ENCODE data around the gene CD55.
A peak's percentile ranks its signal among the peaks of the same experiment; 100 is the strongest.

Gene CD55

DNA sequence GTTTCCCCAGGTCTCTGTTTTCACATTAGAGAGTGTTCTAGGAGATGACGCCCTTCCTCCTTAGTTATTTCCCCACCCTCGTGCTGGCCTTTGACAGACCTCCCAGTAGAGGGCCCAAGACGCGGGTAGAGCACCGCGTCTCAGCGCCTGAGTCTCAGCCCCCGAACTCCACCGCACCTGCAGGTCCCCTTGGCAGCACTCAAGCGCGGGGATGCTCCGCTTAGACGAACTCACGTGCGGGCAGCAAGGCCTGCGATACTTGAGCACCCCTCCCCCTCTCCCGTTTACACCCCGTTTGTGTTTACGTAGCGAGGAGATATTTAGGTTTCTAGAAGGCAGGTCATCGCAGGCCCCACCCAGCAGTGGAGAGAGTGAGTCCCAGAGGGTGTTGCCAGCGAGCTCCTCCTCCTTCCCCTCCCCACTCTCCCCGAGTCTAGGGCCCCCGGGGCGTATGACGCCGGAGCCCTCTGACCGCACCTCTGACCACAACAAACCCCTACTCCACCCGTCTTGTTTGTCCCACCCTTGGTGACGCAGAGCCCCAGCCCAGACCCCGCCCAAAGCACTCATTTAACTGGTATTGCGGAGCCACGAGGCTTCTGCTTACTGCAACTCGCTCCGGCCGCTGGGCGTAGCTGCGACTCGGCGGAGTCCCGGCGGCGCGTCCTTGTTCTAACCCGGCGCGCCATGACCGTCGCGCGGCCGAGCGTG lies at the start of gene CD55:
TSS of gene CD55 (plus strand) at position 600 of the 711 bp plus-strand sequence. CDS start at position 688, 88 bp downstream.
- peak; percentile 94 for DNase-seq (ENCODE audit: low spot score)
- TF ChIP-seq, protein P1, sequence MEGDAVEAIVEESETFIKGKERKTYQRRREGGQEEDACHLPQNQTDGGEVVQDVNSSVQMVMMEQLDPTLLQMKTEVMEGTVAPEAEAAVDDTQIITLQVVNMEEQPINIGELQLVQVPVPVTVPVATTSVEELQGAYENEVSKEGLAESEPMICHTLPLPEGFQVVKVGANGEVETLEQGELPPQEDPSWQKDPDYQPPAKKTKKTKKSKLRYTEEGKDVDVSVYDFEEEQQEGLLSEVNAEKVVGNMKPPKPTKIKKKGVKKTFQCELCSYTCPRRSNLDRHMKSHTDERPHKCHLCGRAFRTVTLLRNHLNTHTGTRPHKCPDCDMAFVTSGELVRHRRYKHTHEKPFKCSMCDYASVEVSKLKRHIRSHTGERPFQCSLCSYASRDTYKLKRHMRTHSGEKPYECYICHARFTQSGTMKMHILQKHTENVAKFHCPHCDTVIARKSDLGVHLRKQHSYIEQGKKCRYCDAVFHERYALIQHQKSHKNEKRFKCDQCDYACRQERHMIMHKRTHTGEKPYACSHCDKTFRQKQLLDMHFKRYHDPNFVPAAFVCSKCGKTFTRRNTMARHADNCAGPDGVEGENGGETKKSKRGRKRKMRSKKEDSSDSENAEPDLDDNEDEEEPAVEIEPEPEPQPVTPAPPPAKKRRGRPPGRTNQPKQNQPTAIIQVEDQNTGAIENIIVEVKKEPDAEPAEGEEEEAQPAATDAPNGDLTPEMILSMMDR (IDR thresholded peaks at IDR 0.05; ENCODE audit: borderline replicate concordance, control extremely low read depth, extremely low read depth, insufficient read depth, missing control alignments), result peak; percentile 24
- in situ Hi-C loops (cut with MboI; ENCODE audit: low sequenced_read_pairs, unreplicated experiment), result no loop called here

DNA sequence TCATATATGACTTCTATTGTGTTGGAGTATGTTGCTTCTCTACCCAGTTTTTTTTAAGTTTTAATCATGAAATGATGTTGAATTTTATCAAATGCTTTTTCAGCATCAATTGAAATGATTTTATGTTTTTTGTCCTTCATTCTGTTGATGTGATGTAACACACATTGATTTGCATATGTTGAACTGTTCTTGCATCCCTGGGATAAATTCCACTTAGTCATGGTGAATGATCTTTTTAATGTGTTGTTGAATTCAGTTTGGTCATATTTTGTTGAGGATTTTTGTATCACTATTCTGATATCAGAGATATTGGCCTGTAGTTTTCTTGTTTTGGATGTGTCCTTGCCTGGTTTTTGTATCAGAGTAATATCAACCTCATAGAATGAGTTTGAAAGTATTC lies 46.6 kb upstream of the CD55 start:
- no peak for DNase-seq (ENCODE audit: low spot score)
- TF ChIP-seq, protein P1 (IDR thresholded peaks at IDR 0.05; ENCODE audit: borderline replicate concordance, control extremely low read depth, extremely low read depth, insufficient read depth, missing control alignments), result no peak
- in situ Hi-C loops (cut with MboI; ENCODE audit: low sequenced_read_pairs, unreplicated experiment), result no loop called here

DNA sequence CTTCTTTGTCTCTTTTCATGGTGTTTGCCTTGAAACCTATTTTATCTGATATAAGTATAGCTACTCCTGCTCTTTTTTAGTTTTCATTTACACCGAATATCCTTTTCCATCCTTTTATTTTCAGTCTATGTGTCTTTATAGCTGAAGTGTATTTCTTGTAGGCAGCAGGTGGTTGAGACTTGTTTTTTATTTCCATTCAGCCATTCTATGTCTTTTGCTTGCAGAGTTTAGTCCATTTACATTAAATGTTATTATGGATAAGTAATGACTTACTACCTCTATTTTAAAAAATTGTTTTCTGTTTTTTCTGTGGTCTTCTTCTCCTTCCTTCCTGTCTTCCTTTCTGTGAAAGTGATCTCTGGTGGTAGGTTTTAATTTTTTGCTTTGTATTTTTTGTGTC lies 45.0 kb upstream of the CD55 start:
- TF ChIP-seq, protein P1 (IDR thresholded peaks at IDR 0.05; ENCODE audit: borderline replicate concordance, control extremely low read depth, extremely low read depth, insufficient read depth, missing control alignments), result no peak
- in situ Hi-C loops (cut with MboI; ENCODE audit: low sequenced_read_pairs, unreplicated experiment), result no loop called here
- no peak for DNase-seq (ENCODE audit: low spot score)

GRCh38 chr1:207277241-207277640 lies 44.2 kb upstream of the CD55 start:
- in situ Hi-C loops (cut with MboI; ENCODE audit: low sequenced_read_pairs, unreplicated experiment), result no loop called here
- TF ChIP-seq, protein P1 (IDR thresholded peaks at IDR 0.05; ENCODE audit: borderline replicate concordance, control extremely low read depth, extremely low read depth, insufficient read depth, missing control alignments), result no peak
- DNase-seq (ENCODE audit: low spot score), result no peak

GRCh38 chr1:207279652-207280051 lies 41.8 kb upstream of the CD55 start:
- no peak for DNase-seq (ENCODE audit: low spot score)
- TF ChIP-seq, protein P1 (IDR thresholded peaks at IDR 0.05; ENCODE audit: borderline replicate concordance, control extremely low read depth, extremely low read depth, insufficient read depth, missing control alignments), result no peak
- in situ Hi-C loops (cut with MboI; ENCODE audit: low sequenced_read_pairs, unreplicated experiment), result no loop called here

DNA sequence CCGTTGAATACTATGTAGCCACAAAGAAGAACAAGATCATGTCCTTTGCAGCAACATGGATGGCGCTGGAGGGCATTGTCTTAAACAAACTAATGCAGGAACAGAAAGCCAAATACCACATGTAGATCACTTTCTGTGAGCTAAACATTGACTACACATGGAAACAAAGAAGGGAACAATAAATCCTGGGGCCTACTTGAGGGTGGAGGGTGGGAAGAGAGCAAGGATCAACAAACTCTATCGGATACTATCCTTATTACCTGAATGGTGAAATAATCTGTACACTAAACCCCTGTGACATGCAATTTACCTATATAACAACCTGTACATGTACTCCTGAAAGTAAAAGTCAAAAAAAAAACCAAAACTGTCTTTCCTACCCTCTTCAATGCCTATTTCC lies 40.8 kb upstream of the CD55 start:
- TF ChIP-seq, protein P1 (IDR thresholded peaks at IDR 0.05; ENCODE audit: borderline replicate concordance, control extremely low read depth, extremely low read depth, insufficient read depth, missing control alignments), result no peak
- in situ Hi-C loops (cut with MboI; ENCODE audit: low sequenced_read_pairs, unreplicated experiment), result no loop called here
- DNase-seq (ENCODE audit: low spot score), result no peak

Data from GM13976 (cell line).